Activated T-cell treated with anti-CD3 and anti-CD28 coated beads, Interleukin-2, amount 50 U/mL, for 48 hours (primary cell): ENCODE measurements around the gene HELLS.
"Not testable (repeated sequence)": the region's sequence is repeated elsewhere in the genome, so short reads cannot be mapped to it uniquely, and the experiment has no call there.

Experiments used
- DNase-seq, 2 experiments: peaks; one replicate each; pipeline ENCODE4 v3.0.0-alpha.2; 2020

Gene HELLS

DNA sequence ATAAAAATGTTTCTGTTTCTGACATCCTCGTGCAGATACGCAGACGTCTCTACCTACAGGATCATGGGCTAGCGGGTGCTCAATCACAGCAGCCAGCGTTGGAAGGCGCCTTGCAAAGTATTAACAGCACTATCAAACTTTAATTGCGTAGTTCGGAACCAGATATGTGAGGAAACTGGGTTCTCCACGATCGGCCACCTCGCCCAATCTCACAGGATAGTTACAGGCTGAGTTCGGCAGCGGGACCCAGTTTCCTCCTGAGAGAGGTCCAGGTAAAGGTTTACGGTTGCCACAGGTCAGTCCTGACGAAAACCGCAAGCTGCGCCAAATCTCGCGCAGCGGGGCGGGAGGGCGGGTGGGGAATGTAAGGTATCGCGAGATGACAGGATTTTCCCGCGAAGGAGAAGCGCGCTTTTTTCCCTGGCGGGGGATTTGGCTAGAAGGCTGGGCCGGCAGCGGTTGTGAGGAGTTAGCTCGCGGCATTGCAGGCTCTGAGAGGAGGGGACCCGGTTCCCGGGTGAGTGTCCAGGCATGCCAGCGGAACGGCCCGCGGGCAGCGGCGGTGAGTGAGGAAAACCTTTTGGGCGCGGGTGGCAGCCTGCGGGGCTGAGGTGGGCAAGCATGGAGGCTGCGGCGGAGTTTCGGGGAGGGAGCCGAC, at the start of gene HELLS:
HELLS (plus strand) TSS at position 398 of the 658 bp plus-strand sequence; CDS start at position 532, 134 bp downstream.
- peak; percentile 90 to 91 for DNase-seq

DNA sequence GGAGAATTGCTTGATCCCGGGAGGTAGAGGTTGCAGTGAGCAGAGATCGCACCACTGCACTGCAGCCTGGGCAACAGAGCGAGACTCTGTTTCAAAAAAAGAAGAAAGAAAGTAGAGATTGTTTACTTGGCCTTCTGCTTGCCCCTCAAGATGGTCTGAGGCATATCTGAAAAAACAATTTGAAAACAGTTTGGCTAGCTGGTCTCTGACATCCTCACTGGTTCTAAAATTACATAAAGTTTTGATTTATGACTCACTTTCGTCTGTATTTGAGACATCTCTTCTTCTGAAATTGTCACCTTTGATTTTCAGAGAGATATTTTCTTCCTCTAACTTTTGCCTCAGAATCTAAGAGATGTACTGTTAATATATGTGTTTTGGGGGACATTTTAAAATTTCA, 49.6 kb upstream of the HELLS start:
- DNase-seq, result no peak

DNA sequence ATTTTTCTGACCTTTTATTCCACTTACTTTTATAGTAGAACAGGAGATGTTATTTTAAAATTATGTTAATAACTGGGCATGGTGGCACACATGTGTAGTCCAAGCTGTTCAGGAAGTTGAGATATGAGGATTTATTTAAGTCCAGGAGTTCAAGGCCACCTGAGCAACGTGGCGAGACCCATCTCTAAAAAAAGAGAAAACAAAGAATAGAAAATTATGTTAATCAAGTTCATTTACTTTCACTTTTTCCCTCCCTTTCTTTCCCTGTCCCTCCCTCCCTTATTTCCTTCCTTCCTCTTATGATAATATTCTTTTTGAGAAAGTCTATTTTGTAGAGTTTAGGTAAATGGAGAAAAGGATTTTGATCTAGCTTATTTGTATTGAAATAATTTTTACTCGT, 48.9 kb upstream of the HELLS start:
- DNase-seq, result no peak

DNA sequence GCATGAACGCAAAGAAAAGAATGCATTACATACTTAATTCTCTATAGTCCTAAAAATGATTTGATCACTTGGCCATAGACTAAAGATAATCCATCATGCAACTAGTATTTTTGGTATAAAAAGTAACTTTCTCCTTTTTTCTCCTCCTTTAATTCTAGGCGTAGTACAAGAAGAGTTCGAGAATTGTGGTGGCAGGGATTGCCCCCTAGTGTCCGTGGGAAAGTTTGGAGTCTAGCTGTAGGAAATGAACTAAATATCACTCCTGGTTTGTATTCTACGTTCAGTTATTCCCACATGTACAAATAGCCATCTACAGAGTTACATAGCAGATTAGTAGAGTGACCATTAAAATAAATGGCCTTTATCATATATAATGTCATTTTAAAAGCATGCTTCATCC, 45.5 kb upstream of the HELLS start:
- no peak for DNase-seq

DNA sequence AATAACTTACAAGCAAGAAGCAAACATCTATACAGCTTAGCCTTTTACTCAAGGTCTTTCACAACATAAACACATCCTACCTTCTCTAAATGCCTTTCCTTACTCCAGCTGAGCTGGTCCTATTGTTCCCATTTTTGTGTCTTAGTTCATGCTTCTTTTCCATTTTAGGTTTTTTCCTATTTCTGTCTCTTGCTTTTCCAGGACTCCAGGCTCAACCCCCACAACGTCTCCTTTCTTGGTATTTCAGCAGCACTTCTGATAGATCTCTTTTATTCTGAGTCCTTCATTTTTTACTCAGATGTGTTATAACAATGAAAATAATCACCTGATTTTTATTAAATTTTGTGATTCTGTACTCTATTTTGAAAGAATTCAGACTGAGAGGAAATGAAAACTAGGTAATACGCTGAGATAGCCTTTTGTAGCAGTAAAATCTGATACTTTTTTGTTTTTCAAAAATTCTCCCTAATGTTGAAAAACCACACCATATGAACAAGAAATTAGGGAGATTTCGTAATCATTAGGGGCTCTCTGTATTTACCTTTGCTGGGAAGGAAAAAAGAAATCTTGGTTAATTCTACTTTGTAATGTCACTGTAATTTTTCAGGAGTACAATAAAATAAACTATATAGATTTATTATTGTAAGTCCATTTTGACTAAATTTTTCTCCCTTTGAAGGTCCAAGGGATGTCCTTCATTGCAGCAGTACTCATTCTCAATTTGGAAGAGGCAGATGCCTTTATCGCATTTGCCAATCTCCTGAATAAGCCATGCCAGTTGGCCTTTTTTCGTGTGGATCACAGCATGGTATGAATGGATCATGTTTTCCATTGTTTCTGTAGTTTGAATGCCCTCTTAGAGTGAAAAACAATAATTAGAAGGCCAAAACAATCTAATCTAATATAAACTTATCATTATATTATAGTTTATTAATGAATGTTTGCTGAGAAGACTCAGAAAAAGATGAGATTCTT, 24.0 kb upstream of the HELLS start:
- no peak for DNase-seq

DNA sequence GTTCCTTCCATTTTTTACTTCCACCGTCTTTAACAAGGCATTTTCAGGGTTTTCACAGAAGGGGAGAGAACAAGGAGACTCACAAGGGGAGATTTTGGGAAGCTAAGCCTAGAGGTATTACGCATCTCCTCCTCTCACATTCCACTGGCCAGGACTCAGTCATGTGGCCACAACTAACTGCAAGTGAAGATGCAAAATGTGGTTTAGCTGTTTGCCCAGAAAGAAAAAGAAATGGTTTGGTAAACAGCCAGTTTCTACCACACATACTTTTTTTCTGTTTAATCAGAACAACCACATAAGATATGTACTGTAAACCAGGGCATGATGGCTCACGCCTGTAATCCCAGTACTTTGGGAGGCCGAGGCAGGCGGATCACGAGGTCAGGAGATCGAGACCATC, 21.4 kb upstream of the HELLS start:
- DNase-seq, result no peak

DNA sequence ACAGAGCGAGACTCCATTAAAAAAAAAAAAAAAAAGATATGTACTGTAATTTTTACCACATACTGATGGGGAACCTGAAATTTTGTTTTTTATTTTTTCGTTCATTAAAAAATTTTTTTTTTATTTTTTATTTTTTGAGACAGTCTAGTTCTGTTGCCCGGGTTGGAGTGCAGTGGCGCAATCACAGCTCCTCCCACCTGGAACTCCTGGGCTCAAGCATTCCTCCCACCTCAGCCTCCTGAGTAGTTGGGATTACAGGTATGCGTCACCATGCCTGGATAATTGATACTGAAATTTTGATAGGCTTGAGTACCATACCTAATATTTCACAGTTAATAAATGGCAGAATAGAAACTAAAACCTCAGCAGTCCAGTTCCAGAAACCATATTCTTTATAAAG, 20.9 kb upstream of the HELLS start:
- no peak for DNase-seq

DNA sequence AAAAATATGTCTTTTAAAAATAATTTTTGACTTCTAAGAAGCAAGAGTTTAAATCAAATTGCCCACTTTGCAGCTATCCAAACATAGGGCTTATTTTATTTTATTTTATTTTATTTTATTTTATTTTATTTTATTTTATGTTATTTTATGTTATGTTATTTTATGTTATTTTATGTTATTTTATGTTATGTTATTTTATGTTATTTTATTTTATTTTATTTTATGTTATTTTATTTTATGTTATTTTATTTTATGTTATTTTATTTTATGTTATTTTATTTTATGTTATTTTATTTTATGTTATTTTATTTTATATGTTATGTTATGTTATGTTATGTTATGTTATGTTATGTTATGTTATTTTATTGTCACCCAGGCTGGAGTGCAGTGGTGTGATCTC, 14.0 kb upstream of the HELLS start:
- not testable (repeated sequence) for DNase-seq

DNA sequence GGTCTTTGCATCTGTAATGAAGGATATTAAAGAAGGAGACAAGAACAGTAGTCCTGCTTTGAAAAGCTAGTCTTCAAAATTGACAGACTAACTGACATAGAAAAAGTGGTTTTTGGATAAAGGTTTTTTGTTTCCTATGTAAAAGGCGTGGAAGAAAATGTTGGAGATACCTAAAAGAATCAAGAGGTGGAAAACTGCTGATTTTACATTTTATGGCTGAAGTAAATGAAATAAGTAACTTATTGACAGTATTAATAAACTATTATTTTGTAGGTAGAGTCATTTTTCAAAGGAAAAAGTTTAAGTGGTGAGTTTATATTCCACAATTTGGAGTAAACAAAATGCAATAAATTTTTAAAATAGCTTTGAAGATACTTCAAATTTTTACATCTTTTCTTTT, 12.6 kb upstream of the HELLS start:
- no peak for DNase-seq

DNA sequence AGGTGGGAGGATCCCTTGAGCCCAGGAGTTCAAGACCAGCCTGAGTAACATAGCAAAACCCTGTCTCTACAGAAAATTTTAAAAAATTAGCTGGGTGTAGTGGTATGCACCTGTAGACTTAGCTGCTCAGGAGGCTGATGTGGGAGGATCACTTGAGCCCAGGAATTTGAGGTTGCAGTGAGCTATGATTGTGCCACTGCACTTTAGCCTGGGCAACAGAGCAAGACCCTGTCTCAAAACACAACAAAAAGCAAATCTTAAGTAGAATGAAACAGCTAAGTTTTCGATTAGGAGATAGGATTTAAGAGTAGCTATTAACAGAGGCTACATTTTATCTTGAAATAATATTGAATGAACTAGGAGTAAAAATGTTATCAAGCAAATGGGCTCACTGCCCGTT, 3.3 kb upstream of the HELLS start:
- DNase-seq, result not testable (repeated sequence)

DNA sequence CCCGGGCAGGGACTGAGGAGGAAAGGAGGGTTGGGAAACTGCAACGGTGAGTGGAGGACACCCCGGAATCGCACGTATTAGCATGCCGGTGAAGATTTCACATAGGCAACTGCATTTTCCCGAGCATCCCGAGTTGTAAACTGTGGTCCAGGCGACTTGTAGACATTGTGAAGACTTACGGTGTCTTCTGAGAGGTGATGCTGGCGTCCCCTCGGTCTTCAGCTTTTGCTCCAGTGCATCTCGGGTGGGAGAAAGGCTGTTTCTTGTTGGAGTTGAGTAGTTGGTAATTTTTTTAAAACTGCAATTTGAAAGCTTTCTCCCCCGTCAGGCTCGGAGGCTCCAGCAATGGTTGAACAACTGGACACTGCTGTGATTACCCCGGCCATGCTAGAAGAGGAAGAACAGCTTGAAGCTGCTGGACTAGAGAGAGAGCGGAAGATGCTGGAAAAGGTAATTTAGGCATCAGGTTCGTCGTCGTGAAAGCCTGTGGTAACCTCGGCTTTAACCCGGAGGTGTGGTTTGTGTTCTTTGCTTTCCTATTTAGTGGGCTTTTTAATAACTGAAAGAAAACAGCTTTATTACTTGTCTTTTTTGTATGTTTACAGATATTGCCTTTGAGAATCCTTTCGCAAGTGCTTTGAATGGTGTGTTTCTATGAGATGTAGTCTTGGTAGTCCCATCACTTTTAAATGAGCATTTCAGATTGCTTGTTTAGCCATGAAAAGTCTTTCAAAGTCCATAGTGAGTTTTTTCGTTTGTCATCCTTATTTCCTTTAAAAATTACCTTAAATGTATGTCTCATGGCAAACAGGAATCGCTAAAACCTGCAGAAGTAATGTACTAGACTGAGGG, 687 bp downstream of the HELLS start:
- no peak for DNase-seq

DNA sequence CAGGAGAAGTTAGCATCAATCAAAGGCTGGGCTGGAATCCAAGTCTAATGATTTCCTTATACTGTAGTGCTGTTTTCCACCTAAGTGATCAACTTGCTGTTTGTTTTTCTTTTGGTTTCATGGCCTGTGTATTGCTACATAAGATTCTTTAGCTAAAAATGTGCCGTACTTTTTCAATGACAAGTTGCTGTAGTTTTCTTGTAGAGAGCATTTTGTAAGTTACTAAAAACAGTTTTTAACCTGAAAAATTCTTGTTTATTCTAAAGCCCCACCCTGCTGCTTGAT, 1.3 kb downstream of the HELLS start:
- DNase-seq, result no peak

DNA sequence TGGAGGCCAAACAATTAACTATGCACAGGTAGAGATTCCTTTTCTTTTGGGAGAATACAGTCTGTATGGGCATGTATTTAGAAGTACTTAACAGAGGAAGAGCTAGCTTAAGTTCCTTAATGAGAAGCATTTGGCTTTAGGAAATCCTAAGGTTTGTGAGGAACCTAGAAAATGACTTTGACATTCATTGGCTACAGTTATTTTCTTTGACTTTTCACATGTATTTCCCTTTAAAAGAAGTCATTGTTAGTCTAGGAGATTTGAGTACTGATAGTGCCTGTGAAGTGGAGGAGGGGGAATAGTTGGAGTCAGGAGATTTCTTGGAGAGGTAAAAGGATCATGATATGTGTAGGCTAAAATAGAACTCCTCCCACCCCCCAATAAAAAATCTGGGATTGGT, 3.6 kb downstream of the HELLS start:
- DNase-seq, result no peak

DNA sequence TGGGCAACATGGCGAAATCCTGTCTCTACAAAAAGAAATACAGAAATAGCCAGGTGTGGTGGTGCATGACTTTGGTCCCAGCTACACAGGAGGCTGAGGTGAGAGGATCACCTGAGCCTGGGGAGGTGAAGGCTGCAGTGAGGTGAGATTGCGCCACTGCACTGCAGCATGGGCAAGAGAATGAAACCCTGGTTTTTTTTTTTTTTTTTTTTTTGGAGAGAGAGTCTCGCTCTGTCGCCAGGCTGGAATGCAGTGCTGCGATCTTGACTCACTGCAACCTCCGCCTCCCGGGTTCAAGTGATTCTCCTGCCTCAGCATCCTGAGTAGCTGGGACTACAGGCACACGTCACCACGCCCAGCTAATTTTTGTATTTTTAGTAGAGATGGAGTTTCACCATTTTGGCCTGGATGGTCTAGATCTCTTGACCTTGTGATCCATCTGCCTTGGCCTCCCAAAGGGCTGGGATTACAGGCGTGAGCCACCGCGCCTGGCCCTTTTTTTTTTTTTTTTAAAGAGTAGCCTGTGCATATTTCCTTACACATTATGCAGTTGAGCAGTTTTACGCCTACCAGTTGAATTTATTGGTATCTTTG, 22.2 kb downstream of the HELLS start:
- DNase-seq, result not testable (repeated sequence)

DNA sequence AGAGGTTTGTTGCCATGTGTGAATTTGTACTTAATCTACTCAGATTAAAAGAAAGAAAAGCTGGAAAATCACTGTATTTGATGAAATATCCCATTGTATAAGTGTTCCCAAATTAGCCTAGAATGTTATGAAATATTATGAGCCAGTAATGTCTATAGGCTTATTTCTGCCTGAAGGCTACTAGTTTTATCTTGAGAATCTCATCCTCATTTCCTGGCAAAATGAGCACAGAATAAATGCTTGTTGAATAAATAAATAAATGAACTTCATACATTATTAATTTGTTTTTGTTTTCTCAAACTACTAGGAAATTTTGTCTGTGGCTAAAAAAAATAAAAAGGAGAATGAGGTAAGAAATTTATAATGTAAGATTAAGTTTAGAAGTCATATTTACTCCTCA, 25.5 kb downstream of the HELLS start:
- DNase-seq, result no peak

DNA sequence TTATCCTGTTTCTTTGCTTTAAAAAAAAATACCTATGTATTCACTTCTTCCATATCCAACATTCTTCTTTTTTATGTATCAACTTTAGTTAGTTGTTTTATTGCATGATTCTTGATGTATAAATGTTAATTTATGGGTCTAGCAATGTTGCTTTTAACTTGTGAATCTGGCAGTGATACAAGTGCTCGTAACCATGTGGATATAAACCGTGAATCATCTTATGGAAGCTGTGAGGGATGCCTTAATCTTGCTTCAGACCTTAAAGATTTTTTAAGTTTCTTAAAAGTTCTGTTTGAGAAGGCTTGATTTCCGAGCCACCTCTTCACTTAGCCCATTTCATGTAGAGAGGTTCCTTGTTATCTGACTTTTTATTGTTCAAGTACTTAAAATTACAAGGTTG, 25.9 kb downstream of the HELLS start:
- no peak for DNase-seq

DNA sequence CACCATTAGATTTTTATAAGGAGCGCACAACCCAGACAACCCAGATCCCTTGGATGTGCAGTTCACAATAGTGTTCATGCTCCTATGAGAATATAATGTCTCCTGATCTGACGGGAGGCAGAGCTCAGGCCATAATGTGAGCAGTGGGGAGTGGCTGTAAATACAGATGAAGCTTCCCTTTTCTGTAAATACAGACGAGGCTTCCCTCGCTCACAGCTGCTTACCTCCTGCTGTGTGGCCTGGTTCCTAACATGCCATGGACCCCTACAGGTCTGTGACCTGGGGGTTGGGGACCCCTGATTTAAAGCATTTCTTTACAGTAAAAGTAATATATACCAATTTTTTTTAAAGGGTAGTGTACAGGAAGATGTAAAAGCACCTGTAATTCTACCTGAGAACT, 33.2 kb downstream of the HELLS start:
- no peak for DNase-seq

DNA sequence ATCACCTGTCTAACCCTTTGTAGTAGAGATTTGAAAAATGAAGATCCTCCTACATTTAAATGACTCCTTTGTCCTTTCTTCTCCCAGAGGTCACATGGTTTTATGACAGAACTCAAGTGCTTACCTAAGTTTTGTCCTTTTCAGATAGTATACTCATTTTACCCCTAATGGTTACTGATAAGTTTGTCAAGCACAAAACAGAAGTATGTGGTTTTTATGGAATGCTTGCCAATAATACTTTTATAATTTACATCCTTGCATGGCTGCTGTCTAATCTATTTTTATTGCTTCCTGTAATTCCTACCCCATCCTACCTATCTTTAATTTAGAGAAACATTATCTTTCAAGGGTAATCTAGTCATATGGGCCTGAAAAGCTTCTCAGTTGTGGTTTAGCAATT, 37.5 kb downstream of the HELLS start:
- DNase-seq, result no peak

DNA sequence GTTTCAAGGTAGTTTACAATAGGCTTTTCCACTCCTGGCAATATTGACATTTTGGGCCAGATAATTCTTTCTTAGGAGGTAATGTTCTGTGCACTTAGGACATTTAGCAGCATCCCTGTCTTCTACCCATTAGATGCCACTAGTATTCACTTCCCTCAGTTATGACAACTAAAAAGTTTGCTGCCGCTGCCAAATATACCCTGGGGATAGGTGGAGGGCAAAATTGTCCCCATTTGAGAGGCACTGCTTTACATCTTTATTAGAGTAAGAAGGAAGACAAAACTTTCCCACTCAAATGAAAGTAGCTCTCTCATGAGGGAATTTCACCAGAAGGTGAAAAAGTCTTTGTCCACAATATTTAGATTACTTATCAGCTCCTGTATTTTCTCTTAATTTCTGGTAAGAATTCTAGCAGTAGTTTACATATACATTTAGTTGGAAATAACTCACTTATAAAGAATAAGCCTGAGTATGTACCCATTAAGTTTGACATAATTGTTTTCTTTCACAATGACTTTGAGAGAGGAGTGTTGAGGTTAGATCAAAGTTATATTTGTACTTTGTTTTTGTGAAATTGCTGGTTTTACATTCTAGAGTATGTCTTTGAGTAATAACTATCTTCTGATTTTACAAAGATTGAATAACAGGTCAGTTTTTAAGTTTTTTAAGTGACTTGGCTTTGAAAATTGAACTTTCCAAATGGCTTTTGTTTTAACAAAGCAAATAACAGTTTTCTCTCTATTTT, 46.0 kb downstream of the HELLS start:
- DNase-seq, result no peak

DNA sequence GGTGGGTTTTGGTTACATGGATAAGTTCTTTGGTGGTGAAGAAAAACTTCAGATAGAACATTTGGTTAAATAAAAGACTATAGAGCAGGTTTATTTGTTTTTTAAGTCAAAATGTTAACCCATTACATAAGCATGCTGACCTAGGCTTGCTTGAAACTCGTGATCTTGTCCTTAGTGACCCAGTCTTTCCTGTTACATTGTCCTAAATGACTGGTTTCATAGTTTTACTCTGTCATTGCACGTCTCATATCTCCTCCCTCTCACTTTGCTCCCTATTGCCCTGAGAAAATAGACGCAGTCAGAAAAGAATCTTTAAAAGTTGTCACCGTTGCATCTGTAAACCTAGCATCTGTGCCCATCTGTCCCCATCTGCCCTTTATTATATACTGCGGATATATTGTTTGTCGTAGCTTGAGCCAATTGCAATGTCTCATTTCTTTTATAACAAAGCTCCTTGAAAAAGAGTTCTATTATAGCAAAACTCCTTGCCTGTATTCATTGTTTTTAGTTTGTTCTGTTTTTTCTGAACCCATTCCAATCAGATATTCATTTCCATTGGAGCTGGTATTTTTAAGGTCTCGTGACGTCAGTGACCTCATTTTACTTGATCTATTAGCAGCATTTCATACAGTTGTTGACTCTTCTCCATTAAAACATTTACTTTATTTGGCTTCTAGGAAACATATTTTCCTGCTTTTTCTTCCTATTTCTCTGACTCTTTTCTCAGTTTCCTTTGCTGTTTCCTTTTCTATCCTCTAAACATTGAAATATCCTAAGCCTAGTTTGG, 57.3 kb downstream of the HELLS start:
- no peak for DNase-seq

DNA sequence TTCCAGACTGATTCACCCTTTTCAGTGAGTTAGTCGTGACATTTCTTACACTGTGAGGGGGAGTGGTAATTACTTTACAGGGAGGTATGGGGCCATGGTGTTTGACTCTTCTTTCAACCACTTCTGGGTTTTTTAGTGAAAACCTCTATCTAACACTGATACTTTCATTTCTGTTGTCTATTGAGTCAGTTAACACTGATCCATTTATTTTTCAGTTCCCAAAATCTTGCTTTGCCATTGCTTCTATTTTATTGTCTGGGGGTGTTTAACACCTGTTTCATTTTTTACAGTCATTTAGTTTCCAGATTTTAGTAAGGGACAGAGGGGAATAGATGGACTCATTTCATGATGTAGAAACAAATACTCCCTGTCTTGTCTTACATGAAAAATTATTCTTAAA, 61.5 kb downstream of the HELLS start:
- no peak for DNase-seq

DNA sequence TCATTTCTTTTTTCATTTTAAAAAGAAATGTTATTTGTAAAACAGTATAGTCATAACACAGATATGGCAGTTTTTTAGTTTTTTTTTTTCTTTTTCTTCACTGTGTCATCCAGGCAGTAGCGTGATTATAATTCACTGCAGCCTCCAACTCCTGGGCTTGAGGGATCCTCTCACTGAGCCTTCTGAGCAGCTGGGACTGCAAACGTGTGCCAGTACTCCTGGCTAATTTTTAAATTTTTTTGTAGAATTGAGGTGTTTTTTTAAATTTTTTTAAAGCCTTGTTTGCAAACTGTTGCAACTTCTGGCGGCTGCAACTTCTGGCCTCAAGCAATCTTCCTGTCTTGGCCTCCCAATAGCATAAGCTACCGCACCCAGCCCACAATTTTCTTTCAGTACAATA, 63.0 kb downstream of the HELLS start:
- no peak for DNase-seq
